Activated T-helper 17 cell treated with anti-CD3 and anti-CD28 coated beads, Interleukin-2, amount 50 U/mL, for 72 hours (primary cell): ENCODE results near the gene LARP1. TPM values are rescaled to one million over a fixed set of nuclear protein-coding genes. Genes with fewer than 3 reads are reported as not detected.

Experiments used
- ATAC-seq: fragments of 150-1000 bp; cut with Tn5 transposase; replicated peaks from 2 replicates; pipeline ENCODE4 v1.10.0; 2021; ENCODE audit warnings: mild to moderate bottlenecking, moderate library complexity
- H3K27ac Mint-ChIP-seq: one replicate; pipeline ENCODE4 v1.8.0; 2022; ENCODE audit warnings: mixed read lengths
- H3K27me3 Mint-ChIP-seq: one replicate; pipeline ENCODE4 v1.8.0; 2022; ENCODE audit warnings: mixed read lengths
- H3K36me3 Mint-ChIP-seq: one replicate; pipeline ENCODE4 v1.8.0; 2022; ENCODE audit warnings: low read depth, mild to moderate bottlenecking, mixed read lengths
- H3K4me1 Mint-ChIP-seq: one replicate; pipeline ENCODE4 v1.8.0; 2022; ENCODE audit warnings: mixed read lengths
- H3K4me3 Mint-ChIP-seq: one replicate; pipeline ENCODE4 v1.8.0; 2022; ENCODE audit warnings: mild to moderate bottlenecking, mixed read lengths
- H3K9me3 Mint-ChIP-seq: one replicate; pipeline ENCODE4 v1.8.0; 2022; ENCODE audit warnings: mixed read lengths
- total RNA-seq, 2 donors: library from RNA; stranded (reverse); gene quantifications; one replicate each; pipeline ENCODE4 v1.2.3, GENCODE V29; 2022

The LARP1 gene
- total RNA-seq, 2 donors from 2014 or later, result 121 to 242 TPM

DNA sequence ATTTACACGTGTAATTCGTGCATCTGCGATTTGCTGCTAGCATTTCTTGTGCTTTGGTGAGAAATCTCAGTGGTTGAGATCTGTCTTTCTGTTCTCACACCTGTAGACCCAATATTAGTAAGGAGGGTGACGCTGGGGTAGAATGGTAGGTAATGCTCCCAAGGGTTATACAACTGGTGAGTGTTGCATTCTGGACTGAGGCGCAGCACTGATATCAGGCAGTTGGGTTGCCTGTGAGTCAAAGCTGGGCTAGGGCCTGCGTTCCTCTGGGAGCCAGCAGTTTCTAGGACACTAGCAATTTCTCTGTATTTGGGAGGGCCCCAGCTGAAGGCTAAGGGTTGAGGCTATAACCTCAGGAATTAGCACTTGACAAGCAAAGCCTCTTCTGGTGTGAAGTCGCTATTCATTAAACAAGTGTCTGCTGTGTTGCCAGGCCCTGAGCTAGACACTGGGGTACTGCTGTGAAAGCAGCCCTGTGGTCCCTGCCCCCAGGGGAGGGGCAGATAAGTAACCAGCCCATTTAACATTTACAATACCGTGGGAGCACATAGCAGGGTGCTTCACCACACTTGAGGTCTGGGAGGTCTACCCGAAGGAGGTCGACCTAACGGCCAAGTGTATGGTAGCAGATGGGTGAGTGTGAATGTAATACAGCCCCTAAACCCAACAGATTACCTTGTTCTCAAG is 28.7 kb downstream of the LARP1 start:
- H3K4me1 Mint-ChIP-seq, result peaks cover 47% of the 10 kb centered on the region
- peaks cover 14% of the 10 kb centered on the region for H3K36me3 Mint-ChIP-seq
- H3K9me3 Mint-ChIP-seq, result no peaks in the 10 kb centered on the region
- no peak overlapping the region for H3K4me3 Mint-ChIP-seq
- peak; percentile 44 for ATAC-seq
- no peaks in the 10 kb centered on the region for H3K27me3 Mint-ChIP-seq
- peak overlapping the region; percentile 86 for H3K27ac Mint-ChIP-seq

DNA sequence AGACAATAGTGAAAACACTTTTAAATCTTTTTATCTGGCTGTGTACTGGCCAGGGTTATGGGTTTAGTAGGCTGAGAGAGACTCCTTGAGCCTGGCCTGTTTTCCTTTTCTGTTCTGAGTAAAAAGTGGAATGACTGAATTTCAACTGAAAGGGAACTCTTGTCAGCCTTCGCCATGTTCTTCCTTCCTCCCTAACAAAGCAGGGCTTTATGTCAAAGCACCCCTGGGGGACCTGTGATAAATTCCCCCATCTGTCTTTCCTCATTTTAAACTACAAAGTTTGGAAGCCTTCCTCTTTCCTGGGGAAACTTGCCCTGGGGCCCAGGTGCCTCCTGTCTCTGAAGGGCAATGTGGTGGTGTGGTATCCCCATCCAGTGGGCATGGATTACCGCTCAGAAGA is 29.7 kb downstream of the LARP1 start:
- ATAC-seq, result peak; percentile 45
- H3K27me3 Mint-ChIP-seq, result no peaks in the 10 kb centered on the region
- H3K4me1 Mint-ChIP-seq, result peaks cover 44% of the 10 kb centered on the region
- peaks cover 18% of the 10 kb centered on the region for H3K36me3 Mint-ChIP-seq
- H3K9me3 Mint-ChIP-seq, result no peaks in the 10 kb centered on the region
- peak overlapping the region; percentile 86 for H3K27ac Mint-ChIP-seq
- peak overlapping the region; percentile 47 for H3K4me3 Mint-ChIP-seq

- no peaks in the 10 kb centered on the region for H3K9me3 Mint-ChIP-seq
- H3K27me3 Mint-ChIP-seq, result no peaks in the 10 kb centered on the region
- peaks cover 37% of the 10 kb centered on the region for H3K4me1 Mint-ChIP-seq
- peak overlapping the region; percentile 71 for H3K27ac Mint-ChIP-seq
- ATAC-seq, result no peak
- peaks cover 28% of the 10 kb centered on the region for H3K36me3 Mint-ChIP-seq
- H3K4me3 Mint-ChIP-seq, result no peak overlapping the region
Observed at GRCh38 chr5:154786414-154786813, 31.2 kb downstream of the LARP1 start.

DNA sequence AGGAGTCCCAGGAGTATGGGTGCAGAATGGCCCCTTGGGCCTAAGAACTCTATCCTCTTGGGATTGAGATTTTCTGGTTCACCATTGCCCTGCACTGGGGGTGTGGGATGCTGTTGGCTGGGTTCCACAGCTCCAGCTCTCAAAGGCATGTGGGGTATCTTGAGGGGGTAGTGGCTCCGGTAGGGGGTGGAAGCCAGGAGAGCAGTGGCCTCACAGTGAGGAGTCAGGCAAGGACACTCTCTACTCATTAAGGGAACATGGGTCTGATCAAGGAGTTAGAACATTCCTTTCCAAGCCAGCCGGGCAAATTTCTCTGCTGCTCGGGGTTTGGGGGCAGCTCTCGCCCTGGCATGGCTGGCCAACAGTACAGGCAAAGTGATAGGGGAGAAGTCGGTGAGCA is 33.0 kb downstream of the LARP1 start:
- peaks cover 46% of the 10 kb centered on the region for H3K36me3 Mint-ChIP-seq
- H3K27me3 Mint-ChIP-seq, result no peaks in the 10 kb centered on the region
- H3K9me3 Mint-ChIP-seq, result no peaks in the 10 kb centered on the region
- H3K4me3 Mint-ChIP-seq, result no peak overlapping the region
- peak overlapping the region; percentile 86 for H3K27ac Mint-ChIP-seq
- ATAC-seq, result no peak
- peaks cover 29% of the 10 kb centered on the region for H3K4me1 Mint-ChIP-seq

GRCh38 chr5:154791535-154791934 is 36.4 kb downstream of the LARP1 start:
- H3K4me1 Mint-ChIP-seq, result peaks cover 7% of the 10 kb centered on the region
- H3K27me3 Mint-ChIP-seq, result no peaks in the 10 kb centered on the region
- no peak for ATAC-seq
- H3K9me3 Mint-ChIP-seq, result no peaks in the 10 kb centered on the region
- H3K4me3 Mint-ChIP-seq, result no peak overlapping the region
- peaks cover 77% of the 10 kb centered on the region for H3K36me3 Mint-ChIP-seq
- H3K27ac Mint-ChIP-seq, result no peak overlapping the region

DNA sequence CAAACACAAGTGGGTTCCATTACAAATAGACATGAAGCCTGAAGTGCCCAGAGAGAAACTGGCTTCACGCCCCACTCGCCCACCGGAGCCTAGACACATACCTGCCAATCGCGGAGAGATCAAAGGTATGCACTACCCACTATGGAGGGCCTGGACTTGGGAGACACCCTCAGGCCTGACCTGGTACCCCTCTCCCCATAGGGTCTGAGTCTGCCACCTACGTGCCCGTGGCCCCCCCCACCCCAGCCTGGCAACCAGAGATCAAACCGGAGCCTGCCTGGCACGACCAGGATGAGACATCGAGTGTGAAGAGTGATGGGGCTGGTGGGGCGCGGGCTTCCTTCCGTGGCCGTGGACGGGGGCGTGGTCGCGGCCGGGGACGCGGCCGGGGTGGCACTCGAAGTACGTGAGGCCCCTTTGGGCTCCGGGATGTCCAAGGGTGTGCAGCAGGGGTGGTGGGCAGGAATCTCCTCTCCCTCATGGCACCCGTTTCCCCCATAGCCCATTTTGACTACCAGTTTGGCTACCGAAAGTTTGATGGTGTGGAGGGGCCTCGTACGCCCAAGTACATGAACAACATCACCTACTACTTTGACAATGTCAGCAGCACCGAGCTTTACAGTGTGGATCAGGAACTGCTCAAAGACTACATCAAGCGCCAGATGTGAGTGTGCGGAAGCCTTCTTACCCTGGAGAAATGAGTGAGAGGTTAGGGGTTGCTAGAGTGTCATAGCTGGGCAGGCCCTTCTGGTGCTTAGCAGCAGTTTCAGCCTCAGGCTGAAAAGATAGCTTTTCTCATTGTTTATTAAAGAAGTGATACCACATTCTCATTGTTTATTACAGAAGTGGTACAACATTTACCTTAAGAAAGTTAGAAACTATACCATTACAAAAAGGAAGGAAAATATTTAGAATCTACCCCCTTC is 38.7 kb downstream of the LARP1 start:
- no peak overlapping the region for H3K27ac Mint-ChIP-seq
- no peaks in the 10 kb centered on the region for H3K27me3 Mint-ChIP-seq
- H3K9me3 Mint-ChIP-seq, result no peaks in the 10 kb centered on the region
- H3K4me1 Mint-ChIP-seq, result no peaks in the 10 kb centered on the region
- H3K36me3 Mint-ChIP-seq, result peaks cover 91% of the 10 kb centered on the region
- no peak for ATAC-seq
- H3K4me3 Mint-ChIP-seq, result no peak overlapping the region

GRCh38 chr5:154794525-154795234 is 39.5 kb downstream of the LARP1 start:
- Mint-ChIP-seq H3K4me3 (no peak overlapping the region), H3K9me3 (no peaks in the 10 kb centered on the region), H3K27ac (no peak overlapping the region), H3K27me3 (no peaks in the 10 kb centered on the region), H3K36me3 (peaks cover 97% of the 10 kb centered on the region), H3K4me1 (no peaks in the 10 kb centered on the region)
- ATAC-seq, result no peak

GRCh38 chr5:154795235-154795596 is 40.0 kb downstream of the LARP1 start:
- Mint-ChIP-seq H3K9me3 (no peaks in the 10 kb centered on the region), H3K27me3 (no peaks in the 10 kb centered on the region), H3K4me1 (no peaks in the 10 kb centered on the region), H3K27ac (no peak overlapping the region), H3K4me3 (no peak overlapping the region), H3K36me3 (peaks cover 97% of the 10 kb centered on the region)
- ATAC-seq, result no peak

GRCh38 chr5:154797762-154798161 is 42.6 kb downstream of the LARP1 start:
- no peak for ATAC-seq
- no peaks in the 10 kb centered on the region for H3K4me1 Mint-ChIP-seq
- no peak overlapping the region for H3K27ac Mint-ChIP-seq
- no peaks in the 10 kb centered on the region for H3K9me3 Mint-ChIP-seq
- H3K4me3 Mint-ChIP-seq, result no peak overlapping the region
- peaks cover 97% of the 10 kb centered on the region for H3K36me3 Mint-ChIP-seq
- H3K27me3 Mint-ChIP-seq, result no peaks in the 10 kb centered on the region

DNA sequence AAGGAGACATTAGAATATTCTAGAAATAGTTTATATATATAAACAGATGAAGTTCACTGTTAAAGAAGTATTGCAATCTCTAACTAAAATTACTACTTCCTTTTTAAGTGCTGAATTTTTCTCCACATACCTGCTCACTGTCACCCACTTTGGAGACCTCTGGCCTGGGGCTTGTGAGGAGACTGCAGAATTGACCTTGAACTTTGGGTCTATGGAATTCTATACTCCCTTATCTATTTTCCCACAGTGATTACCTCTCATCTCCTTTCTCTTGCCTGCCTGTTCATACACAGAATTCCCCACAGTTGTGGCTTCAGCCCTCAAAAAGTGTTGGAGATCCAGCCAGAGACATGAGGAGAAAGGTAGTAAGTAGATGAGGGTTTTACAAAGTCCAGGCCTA is 45.4 kb downstream of the LARP1 start:
- H3K9me3 Mint-ChIP-seq, result no peaks in the 10 kb centered on the region
- H3K4me1 Mint-ChIP-seq, result no peaks in the 10 kb centered on the region
- H3K27me3 Mint-ChIP-seq, result no peaks in the 10 kb centered on the region
- no peak for ATAC-seq
- H3K4me3 Mint-ChIP-seq, result no peak overlapping the region
- peaks cover 97% of the 10 kb centered on the region for H3K36me3 Mint-ChIP-seq
- no peak overlapping the region for H3K27ac Mint-ChIP-seq

DNA sequence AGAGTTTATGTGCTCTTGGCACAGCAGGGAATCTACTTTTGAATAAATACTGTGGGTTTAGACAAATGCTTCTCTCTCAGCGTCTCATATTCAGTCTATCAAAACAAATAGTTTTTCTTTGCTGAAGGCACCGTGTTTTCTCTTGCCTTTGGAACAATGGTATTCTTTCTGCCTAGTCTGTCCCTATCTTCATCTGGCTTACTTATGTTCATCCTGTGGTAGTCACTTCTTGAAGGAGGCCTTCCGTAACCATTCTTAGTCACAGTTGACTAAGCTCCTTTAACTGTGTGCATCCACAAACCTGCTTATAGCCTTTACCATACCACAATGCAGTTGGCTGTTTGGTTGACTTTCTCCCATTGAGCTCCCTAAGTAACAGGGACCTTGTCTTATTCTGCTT is 45.9 kb downstream of the LARP1 start:
- H3K27ac Mint-ChIP-seq, result no peak overlapping the region
- H3K4me3 Mint-ChIP-seq, result no peak overlapping the region
- H3K36me3 Mint-ChIP-seq, result peaks cover 100% of the 10 kb centered on the region
- peak; percentile 58 for ATAC-seq
- H3K27me3 Mint-ChIP-seq, result no peaks in the 10 kb centered on the region
- H3K4me1 Mint-ChIP-seq, result no peaks in the 10 kb centered on the region
- H3K9me3 Mint-ChIP-seq, result no peaks in the 10 kb centered on the region

DNA sequence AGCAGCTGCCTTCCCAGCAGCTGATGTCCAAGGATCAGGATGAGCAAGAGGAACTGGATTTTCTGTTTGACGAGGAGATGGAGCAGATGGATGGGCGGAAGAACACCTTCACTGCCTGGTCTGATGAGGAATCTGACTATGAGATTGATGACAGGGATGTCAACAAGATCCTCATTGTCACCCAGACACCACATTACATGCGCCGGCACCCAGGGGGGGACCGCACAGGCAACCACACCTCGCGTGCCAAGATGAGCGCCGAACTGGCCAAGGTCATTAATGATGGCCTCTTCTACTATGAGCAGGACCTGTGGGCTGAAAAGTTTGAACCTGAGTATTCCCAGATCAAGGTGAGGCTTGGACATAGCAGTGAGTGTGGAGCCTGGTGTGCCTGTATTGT is 46.9 kb downstream of the LARP1 start:
- peak overlapping the region; percentile 49 for H3K27ac Mint-ChIP-seq
- H3K36me3 Mint-ChIP-seq, result peaks cover 100% of the 10 kb centered on the region
- H3K4me3 Mint-ChIP-seq, result no peak overlapping the region
- H3K9me3 Mint-ChIP-seq, result no peaks in the 10 kb centered on the region
- no peaks in the 10 kb centered on the region for H3K4me1 Mint-ChIP-seq
- ATAC-seq, result no peak
- H3K27me3 Mint-ChIP-seq, result no peaks in the 10 kb centered on the region

- peak overlapping the region; percentile 0 for H3K27ac Mint-ChIP-seq
Observed at GRCh38 chr5:154806176-154806575, 51.0 kb downstream of the LARP1 start.

DNA sequence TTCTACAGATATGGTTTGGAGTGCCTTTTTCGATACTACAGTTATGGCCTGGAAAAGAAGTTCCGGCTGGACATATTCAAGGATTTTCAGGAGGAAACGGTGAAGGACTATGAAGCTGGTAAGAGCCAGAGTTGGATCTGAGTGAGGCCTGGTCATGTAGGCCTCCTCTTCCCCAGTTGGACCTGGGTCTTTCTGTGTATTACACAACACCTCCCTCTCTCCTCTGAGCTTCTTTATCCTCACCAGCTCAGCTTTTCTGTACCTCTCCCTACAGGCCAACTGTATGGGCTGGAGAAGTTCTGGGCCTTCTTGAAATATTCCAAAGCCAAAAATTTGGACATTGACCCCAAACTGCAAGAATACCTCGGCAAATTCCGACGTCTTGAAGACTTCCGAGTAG is 56.1 kb downstream of the LARP1 start:
- Mint-ChIP-seq H3K9me3 (no peaks in the 10 kb centered on the region), H3K4me3 (no peak overlapping the region), H3K36me3 (peaks cover 97% of the 10 kb centered on the region), H3K4me1 (peaks cover 14% of the 10 kb centered on the region), H3K27ac (no peak overlapping the region), H3K27me3 (no peaks in the 10 kb centered on the region)
- no peak for ATAC-seq

More at GRCh38 chr5:154806176-154806575, 51.0 kb downstream of the LARP1 start:
- no peaks in the 10 kb centered on the region for H3K4me1 Mint-ChIP-seq
- no peak overlapping the region for H3K4me3 Mint-ChIP-seq
- no peaks in the 10 kb centered on the region for H3K9me3 Mint-ChIP-seq
- no peak for ATAC-seq
- H3K27me3 Mint-ChIP-seq, result no peaks in the 10 kb centered on the region
- H3K36me3 Mint-ChIP-seq, result peaks cover 97% of the 10 kb centered on the region
